ENCODE data around the gene STOM. TPM values are rescaled to one million over a fixed set of nuclear protein-coding genes. Genes with fewer than 3 reads are reported as not detected.

Gene STOM
- total RNA-seq, 1 experiment from 2014 or later, result 22.4 TPM

DNA sequence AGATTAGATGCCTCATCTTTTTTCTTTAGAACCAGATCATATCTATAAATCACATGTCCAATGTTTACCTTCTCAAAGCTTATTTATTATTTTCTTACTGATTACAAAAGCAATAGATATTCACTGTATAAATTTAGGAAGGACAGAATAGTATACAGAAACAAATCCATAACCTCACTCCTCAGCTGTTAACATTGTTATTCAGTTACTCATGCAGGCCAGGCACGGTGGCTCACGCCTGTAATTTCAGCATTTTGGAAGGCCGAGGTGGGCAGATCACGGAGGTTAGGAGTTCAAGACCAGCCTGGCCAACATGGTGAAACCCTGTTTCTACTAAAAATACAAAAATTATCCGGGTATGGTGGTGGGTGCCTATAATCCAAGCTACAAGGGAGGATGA lies 15.3 kb downstream of the STOM start:
- no peak overlapping the region for H3K4me3 ChIP-seq (replicated peaks in 1 of 2; ENCODE audit: low read depth in 1 of 2, low read length in 2 of 2)
- no peak overlapping the region for H2AFZ ChIP-seq (ENCODE audit: low read depth, low read length, poor library complexity, severe bottlenecking)
- no peaks in the 10 kb centered on the region for H3K36me3 ChIP-seq (ENCODE audit: control insufficient read depth in 1 of 2, insufficient read depth in 2 of 2, low read length in 2 of 2)
- ChIA-PET CTCF (no interaction called here), RAD21 (ENCODE audit: low non-redundant PET in 1 of 2, low total read pairs in 2 of 2, uncharacterized antibody in 2 of 2, unreplicated experiment in 2 of 2) (no interaction called here), POLR2A (no interaction called here)
- no peak for DNase-seq (ENCODE audit: low read depth, low spot score)
- no peak overlapping the region for H3K9ac ChIP-seq (ENCODE audit: low read length)
- H4K20me1 ChIP-seq (ENCODE audit: insufficient read depth), result no peaks in the 10 kb centered on the region
- H3K79me2 ChIP-seq (ENCODE audit: insufficient read depth, low read length), result no peaks in the 10 kb centered on the region
- intact Hi-C loops (cut with micrococcal nuclease), result no loop called here
- H3K4me2 ChIP-seq (ENCODE audit: low read length), result no peak overlapping the region
- BruUV-seq (replicated peaks), result no TSS peak
- no peak for ATAC-seq
- H3K27me3 ChIP-seq (ENCODE audit: insufficient read depth, low read length), result no peaks in the 10 kb centered on the region
- H3K27ac ChIP-seq (ENCODE audit: low read depth, low read length), result no peak overlapping the region
- H3K9me3 ChIP-seq (ENCODE audit: control insufficient read depth in 1 of 2, insufficient read depth in 1 of 2, low read depth in 1 of 2, low read length in 2 of 2), result no peaks in the 10 kb centered on the region
- no peak for TF ChIP-seq EZH2phosphoT487 (IDR thresholded peaks at IDR 0.05; ENCODE audit: borderline replicate concordance)
- no peak for TF ChIP-seq CTCF (IDR thresholded peaks at IDR 0.05 in 2 of 3, conservative IDR thresholded peaks at IDR 0.05 in 1 of 3; ENCODE audit: borderline replicate concordance in 1 of 3, insufficient read depth in 1 of 3, low read depth in 2 of 3, low read length in 2 of 3)
- no peak for TF ChIP-seq EGR1 (IDR thresholded peaks at IDR 0.05; ENCODE audit: low read depth)
- TF ChIP-seq YY1 (IDR thresholded peaks at IDR 0.05; ENCODE audit: extremely low read depth, insufficient replicate concordance, low read depth, low read length), result no peak
- TF ChIP-seq CBX3 (IDR thresholded peaks at IDR 0.05; ENCODE audit: low read depth), result no peak
- no peak for TF ChIP-seq RAD21 (IDR thresholded peaks at IDR 0.05; ENCODE audit: low read depth)
- TF ChIP-seq ELF1 (IDR thresholded peaks at IDR 0.05; ENCODE audit: borderline replicate concordance, low read depth), result no peak
- no peak for TF ChIP-seq TCF7L2 (IDR thresholded peaks at IDR 0.05; ENCODE audit: borderline replicate concordance, extremely low read depth, insufficient read depth, insufficient read length)
- no peak for TF ChIP-seq MAX (IDR thresholded peaks at IDR 0.05)
- no peak for TF ChIP-seq REST (IDR thresholded peaks at IDR 0.05; ENCODE audit: low read depth)
- TF ChIP-seq CEBPB (IDR thresholded peaks at IDR 0.05; ENCODE audit: low read depth), result no peak
- TF ChIP-seq ZFX (IDR thresholded peaks at IDR 0.05), result no peak
- TF ChIP-seq ZBTB33 (IDR thresholded peaks at IDR 0.05; ENCODE audit: extremely low read depth, insufficient replicate concordance, low read length), result no peak
- no peak for TF ChIP-seq EZH2 (IDR thresholded peaks at IDR 0.05)
- no peak for TF ChIP-seq POLR2A (IDR thresholded peaks at IDR 0.05; ENCODE audit: borderline replicate concordance, extremely low read depth, insufficient read depth, insufficient read length)
- TF ChIP-seq SRF (IDR thresholded peaks at IDR 0.05; ENCODE audit: low read depth), result no peak
- H3K9me2 ChIP-seq (ENCODE audit: insufficient read depth), result no peaks in the 10 kb centered on the region
- H3K4me1 ChIP-seq (ENCODE audit: control insufficient read depth in 1 of 2, insufficient read depth in 2 of 2, low read length in 2 of 2), result peaks cover 12 to 31% of the 10 kb centered on the region in 2 experiments; a peak in 3 of 4 replicates

All from HCT116 (cell line).